Suppressor macrophage treated with lipopolysaccharide for 1 hour (primary cell): ENCODE data around the gene FTSJ3.

Experiments used
- DNase-seq, 3 donors: peaks; one replicate each; pipeline ENCODE4 v3.0.0-alpha.2; 2020 to 2022

Gene FTSJ3

DNA sequence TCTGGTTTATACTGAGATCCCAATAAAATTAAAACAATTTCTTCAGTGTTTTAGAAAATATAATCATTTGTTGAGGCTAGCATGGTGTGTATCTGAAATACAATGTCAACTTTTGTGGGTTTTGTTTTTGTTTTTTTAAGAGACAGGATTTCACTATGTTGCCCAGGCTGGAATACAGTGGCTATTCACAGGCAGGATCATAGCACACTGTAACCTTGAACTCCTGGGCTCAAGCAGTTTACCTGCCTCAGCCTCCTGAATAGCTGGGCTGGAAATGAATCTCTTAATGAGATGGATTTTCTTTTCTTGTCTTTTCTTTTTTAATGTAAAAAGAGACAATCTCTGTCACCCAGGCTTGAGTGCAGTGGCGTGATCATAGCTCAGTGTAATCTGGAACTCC, 41.3 kb downstream of the FTSJ3 start:
- no peak for DNase-seq

DNA sequence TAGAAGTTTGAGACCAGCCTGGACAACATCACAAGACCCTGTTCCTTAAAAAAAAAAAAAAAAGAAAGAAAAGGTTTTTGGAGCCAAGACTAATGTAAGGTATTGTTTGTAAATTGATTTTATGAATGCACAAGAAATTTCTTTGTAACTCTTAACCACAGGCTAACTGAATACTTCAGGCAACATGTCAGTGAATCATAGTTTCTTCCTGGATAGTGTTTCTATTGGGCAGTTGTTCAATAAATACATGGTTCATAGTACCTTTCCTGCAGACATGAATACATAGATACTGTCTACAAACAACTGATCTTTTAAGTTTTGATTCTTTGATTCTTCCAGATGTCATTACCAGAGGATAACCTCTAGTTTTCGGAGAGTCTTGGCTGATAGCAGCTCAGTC, 41.9 kb downstream of the FTSJ3 start:
- DNase-seq: no peak

DNA sequence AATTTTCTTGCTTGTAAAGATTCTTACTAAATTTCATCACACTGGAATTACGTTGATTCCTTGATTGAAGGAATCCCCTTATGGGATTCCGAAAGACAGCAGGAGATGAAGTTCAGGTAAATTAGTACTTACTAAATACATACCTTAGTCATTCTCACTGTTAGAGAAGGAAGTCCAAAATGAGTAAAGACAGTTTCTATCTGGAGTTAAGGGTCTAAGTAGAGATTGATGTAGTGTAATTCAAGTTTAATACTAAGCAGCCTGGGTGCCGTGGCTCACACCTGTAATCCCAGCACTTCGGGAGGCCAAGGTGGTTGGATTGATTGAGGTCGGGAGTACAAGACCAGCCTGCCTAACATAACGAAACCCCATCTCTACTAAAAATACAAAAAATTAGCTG, 43.9 kb downstream of the FTSJ3 start:
- DNase-seq: no peak

DNA sequence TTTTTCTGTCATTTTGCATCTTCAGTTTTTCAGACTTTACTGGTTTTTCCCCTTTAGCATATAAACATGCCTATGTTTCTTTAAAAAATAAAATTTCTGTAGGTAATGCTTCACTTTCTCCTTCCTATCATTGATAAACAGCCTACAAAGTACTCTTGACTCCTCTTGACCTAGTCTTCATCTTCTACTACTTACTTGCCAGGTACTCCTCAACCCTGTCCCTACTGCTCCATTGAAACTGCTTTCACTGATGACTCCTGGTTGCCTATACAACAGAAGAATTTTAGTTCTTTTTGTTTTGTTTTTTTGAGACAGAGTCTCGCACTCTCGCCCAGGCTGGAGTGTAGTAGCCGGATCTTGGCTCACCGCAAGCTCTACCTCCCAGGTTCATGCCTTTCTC, 46.5 kb downstream of the FTSJ3 start:
- no peak for DNase-seq

DNA sequence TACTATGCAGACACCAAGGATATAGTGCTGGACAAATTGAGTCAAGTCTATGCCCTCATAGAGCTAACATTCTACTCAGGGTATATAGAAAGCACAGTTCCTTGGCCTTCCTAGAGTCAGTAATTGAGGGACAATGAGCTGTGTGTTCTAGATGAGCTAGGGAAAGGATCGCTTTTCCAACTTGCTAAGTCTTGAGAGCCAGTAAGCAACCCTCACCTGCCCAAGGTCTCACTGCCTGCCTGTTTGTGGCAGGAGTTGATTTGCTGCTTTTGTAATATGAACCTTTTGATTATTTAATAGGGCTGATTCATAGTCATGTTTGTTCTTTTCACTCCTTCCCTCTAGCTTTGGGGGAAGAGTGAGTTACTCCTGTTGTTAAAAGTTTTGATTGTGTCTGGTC, 47.0 kb downstream of the FTSJ3 start:
- no peak for DNase-seq

DNA sequence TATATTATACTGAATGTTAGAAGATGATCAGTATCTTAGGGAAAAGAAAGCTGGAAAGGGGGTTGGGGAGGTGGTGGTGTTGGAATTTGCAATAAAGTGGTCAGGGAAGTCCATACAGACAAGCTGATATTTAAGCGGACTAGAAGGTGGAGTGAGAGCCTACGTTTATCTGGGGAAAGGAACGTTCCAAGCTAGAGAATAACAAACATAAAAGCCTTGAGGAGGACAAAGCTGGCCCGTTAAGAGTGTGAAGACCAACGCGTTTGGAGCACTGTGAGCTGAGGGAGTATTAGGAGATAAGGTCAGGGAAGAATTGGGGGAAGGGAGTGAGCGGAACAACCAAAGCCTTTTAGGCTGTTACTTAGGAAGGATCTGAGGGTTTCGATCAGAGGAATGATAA, 52.0 kb downstream of the FTSJ3 start:
- no peak for DNase-seq

DNA sequence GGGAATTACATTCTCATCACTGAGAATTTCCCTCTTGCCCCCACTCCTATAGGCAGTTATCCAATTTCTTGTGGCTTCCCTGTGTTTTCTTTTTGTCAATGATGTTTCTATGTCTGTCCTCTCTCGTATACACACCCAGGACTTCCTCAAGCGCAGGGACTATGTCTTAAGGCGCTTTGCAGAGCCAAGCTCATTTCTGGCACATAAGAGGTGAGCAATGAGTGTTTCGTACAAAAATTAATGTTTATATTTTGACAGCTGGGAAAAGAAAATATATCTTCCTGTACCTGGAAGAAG, 52.5 kb downstream of the FTSJ3 start:
- DNase-seq: peak; percentile 47 to 62 (median 60)

DNA sequence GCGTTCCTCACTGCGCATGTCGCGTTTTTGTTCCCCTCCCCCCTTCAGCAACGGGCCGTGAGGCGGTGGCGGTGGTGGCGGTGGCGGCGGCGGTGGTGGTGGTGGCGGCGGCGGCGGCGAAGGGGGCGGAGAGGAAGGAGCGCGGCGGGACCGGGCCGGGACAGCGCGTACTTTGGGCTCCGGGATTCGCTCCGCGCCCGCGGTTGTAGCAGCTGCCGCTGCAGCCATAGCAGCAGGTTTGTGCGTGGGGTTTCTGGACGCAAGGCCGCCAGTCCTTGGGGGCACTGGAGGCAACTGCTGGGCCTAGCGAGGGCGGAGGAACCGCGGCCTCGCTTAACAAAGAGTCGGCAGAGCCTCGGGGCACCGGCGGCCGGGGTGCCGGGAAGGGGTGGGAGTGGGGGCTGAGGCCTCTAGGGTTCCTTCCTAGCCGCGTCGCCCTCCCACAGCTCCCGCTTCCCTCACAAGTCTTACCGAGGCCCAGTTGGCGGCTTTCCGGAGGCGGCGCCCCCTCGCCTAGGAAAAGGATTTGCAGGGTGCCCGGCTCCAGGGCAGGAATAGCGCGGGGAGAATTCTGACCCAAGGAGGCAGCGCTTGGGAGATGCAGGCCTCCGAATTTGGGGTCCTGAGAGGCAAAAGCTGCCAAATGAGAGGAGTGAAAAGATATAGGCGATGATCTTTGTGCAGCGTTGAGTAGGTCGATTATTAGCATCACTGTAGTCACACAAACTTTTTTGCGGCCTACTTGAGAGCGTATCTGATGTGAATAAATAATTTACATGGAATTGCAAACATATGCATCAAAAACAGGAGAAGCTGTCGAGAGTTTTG, 53.1 kb downstream of the FTSJ3 start, which contains the start of gene DDX42:
Gene DDX42 (plus strand): TSS at position 30 of the 828 bp plus-strand sequence. CDS start 12,880 bp downstream, outside the sequence.
- peak in 2 of 3 donors; percentile 50 to 95 for DNase-seq

DNA sequence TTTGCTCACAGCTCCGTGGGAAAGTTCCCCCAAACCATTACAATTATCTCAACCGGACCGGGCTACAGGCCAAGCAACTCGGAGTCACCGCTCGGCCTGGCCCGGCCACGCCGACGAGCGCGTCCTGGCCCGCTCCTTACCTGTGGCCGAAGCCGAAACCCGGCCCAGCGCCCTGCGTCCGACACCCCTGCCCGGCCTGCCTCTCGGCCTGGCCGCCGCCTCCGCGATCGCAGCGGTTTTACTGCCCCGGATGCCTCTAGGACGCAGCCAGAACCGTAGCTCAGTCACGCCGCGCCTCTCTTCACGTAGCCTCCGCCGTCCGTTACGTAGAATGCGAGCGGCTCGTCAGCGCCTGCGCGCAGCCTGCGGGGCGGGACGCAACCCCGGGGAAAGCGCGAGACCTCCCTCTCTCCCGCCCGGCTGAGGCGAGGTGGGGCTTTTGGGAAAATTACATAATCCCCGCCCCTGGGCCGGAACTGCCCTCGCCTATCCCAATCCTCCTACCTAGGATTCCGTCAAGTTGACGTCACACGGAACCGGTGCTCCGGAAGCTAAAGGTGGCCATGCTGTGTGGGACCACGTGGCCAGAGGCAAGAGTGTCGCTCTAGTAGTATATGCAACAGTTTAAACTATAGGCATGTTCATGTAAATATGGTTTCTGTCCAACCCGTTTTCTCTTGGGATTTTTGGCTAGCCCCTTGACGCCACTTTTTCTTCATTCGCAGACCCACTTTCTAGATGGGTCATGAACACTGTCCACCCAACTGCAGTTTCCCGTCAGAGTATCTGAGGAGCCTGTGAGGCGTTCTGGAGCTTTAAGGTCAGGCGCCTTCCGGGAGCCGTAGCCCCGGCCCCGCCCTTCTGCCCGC, 54.0 kb downstream of the FTSJ3 start, which contains the start of gene CCDC47:
Gene CCDC47 (minus strand): TSS at position 326 of the 869 bp plus-strand sequence. CDS start 7,422 bp downstream, outside the sequence.
- DNase-seq: peak; percentile 99

DNA sequence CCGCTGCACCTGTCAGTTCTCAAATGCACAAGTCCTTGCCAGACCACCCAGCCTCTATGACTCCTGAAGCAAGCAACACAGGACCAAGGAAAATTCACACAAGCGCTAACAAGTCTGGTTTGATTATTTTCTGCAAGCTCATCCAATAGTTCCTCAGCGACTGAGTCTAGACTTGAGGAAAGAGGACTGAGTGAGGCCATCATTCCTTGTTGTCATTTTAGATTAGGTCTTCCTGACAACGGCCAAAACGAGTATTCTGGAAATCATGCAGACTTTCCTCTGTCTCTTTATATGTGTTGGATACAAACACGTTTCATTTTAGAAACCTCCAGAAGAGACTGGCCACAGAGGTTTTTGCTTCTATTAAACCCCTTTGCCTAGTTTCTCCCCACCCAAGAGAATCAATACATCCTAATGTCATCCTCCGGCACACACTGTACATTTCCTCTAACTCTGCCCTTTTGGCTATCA, 54.6 kb downstream of the FTSJ3 start:
- DNase-seq: peak in 2 of 3 donors; percentile 22 to 29
